Mucosa of descending colon (tissue), 3 donors: ENCODE results near the gene ITFG1. TPM values are rescaled to one million over a fixed set of nuclear protein-coding genes. Genes with fewer than 3 reads are reported as not detected.

Source experiments
- ATAC-seq: fragments of 200-7000 bp; cut with Tn5 transposase; one replicate; pipeline ENCODE4 v1.9.1; 2020; ENCODE audit warnings: mild to moderate bottlenecking, moderate library complexity
- DNase-seq, 3 donors: peaks; one replicate each; pipeline ENCODE4 v3.0.0-alpha.2; 2020
- H3K36me3 ChIP-seq: fragments of 200-600 bp; one replicate; pipeline ENCODE4 v1.8.0; 2021; ENCODE audit warnings: low read depth, mild to moderate bottlenecking
- H3K4me1 ChIP-seq: fragments of 200-600 bp; one replicate; pipeline ENCODE4 v1.8.0; 2021; ENCODE audit warnings: low read depth, mild to moderate bottlenecking
- H3K4me3 ChIP-seq: fragments of 200-600 bp; one replicate; pipeline ENCODE4 v1.8.0; 2021; ENCODE audit warnings: mild to moderate bottlenecking
- H3K9me3 ChIP-seq: fragments of 200-600 bp; one replicate; pipeline ENCODE4 v1.8.0; 2021; ENCODE audit warnings: mild to moderate bottlenecking
- intact Hi-C, 2 donors: fragments of 100-400 bp; cut with DNase I in 1 of 2; cut with micrococcal nuclease in 1 of 2; formaldehyde crosslinking; loops; one replicate each; pipeline versions ENCODE4 v1.11.0 to v1.11.1; 2022; cut with DNase I, micrococcal nuclease
- total RNA-seq, 3 donors: library from RNA; stranded (reverse); fragmentation: NEBNext Ultra II Directional in 2 of 3; extraction: Animal tissue kit (Norgen Biotek cat#: 25700) in 2 of 3; gene quantifications; one replicate each; pipeline versions ENCODE4 v1.2.1 to v1.2.4, GENCODE V29; 2021 to 2023
- TF ChIP-seq, protein P1 (sequence below): fragments of 200-600 bp; IDR thresholded peaks from one replicate; pipeline ENCODE4 v1.8.0; 2022; ENCODE audit warnings: antibody characterized with exemption, mild to moderate bottlenecking
- donor health status: DM: no; HTN: no; CAD: no; lungs with moderate emphysema.
- donor health status: DM: no; HTN: no; CAD: no.
- donor health status: DM: no; HTN: yes; CAD: no.

ITFG1 gene
- total RNA-seq, 3 donors from 2014 or later, result 53.7 to 82.7 (median 73.9) TPM

DNA sequence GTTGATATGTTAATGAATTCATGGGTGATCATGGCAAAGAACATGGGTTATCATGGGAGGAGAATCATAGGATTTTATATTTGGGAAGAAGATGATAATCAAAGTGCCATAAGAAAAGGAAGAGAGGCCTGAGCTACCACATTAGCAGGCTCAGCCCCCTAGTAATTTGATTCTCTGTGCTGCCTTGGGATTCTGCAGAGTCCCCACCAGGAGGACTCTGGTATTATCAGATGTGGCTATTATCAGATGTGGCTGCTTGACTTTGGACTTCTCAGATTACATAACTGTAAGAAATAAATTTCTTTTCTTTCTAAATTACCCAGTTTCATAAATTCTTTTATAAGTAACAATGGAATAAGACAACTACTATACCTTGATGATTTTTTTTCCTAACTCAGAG is 137.6 kb downstream of the ITFG1 start:
- Histone ChIP-seq H3K9me3 (no peaks in the 10 kb centered on the region), H3K4me1 (no peaks in the 10 kb centered on the region), H3K36me3 (no peaks in the 10 kb centered on the region), H3K4me3 (no peak overlapping the region)
- intact Hi-C loops, result no loop called here
- DNase-seq (no peak), ATAC-seq (no peak)
- TF ChIP-seq, protein P1, sequence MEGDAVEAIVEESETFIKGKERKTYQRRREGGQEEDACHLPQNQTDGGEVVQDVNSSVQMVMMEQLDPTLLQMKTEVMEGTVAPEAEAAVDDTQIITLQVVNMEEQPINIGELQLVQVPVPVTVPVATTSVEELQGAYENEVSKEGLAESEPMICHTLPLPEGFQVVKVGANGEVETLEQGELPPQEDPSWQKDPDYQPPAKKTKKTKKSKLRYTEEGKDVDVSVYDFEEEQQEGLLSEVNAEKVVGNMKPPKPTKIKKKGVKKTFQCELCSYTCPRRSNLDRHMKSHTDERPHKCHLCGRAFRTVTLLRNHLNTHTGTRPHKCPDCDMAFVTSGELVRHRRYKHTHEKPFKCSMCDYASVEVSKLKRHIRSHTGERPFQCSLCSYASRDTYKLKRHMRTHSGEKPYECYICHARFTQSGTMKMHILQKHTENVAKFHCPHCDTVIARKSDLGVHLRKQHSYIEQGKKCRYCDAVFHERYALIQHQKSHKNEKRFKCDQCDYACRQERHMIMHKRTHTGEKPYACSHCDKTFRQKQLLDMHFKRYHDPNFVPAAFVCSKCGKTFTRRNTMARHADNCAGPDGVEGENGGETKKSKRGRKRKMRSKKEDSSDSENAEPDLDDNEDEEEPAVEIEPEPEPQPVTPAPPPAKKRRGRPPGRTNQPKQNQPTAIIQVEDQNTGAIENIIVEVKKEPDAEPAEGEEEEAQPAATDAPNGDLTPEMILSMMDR, result no peak

DNA sequence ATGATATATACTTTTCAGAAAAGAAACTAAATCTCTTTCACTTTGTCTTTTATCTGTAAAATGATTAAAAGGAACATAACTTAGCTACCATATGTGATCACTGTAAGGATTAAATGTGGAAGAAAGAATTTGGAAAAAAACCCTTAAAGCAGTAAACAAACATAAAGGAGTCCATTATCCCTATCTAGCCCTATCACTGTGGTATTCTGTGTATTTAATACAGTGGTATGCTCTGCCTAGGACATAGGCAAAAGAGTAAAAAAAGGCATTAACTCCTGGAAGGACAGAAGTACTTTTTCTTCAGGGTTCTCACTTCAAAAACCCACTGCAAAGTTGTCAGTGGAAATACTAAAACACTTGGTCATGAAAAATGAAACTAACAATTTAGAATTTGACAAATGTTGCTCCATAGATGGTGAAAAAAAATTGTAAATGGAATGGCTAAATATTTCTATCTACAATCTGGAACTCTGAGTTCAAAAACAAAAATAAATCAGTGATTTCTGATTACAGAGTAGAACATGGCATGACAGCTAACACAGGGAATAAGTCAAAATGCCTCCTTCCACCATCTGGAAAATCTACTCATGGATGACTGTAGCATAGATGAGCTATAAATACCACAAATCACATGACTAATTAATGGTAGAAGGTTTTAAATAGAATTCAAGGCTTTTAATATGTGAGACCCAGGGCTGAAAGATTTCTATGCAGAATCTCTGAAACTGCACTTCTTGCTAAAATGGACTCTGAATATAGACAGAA is 140.1 kb downstream of the ITFG1 start:
- Histone ChIP-seq H3K36me3 (no peaks in the 10 kb centered on the region), H3K9me3 (no peaks in the 10 kb centered on the region), H3K4me3 (no peak overlapping the region), H3K4me1 (no peaks in the 10 kb centered on the region)
- intact Hi-C loops, result no loop called here
- no peak for ATAC-seq
- no peak for DNase-seq
- TF ChIP-seq, protein P1, result no peak

- H3K36me3 ChIP-seq, result no peaks in the 10 kb centered on the region
- TF ChIP-seq, protein P1, result no peak
- DNase-seq, result no peak
- intact Hi-C loops, result no loop called here
- no peaks in the 10 kb centered on the region for H3K9me3 ChIP-seq
- no peak for ATAC-seq
- H3K4me3 ChIP-seq, result no peak overlapping the region
- H3K4me1 ChIP-seq, result no peaks in the 10 kb centered on the region
Observed at GRCh38 chr16:47317465-47318240, 143.2 kb downstream of the ITFG1 start.

- Histone ChIP-seq H3K36me3 (no peaks in the 10 kb centered on the region), H3K4me3 (no peak overlapping the region), H3K9me3 (no peaks in the 10 kb centered on the region), H3K4me1 (no peaks in the 10 kb centered on the region)
- intact Hi-C loops, result no loop called here
- ATAC-seq, result no peak
- no peak for DNase-seq
- TF ChIP-seq, protein P1, result no peak
Observed at GRCh38 chr16:47316442-47317015, 144.3 kb downstream of the ITFG1 start.

GRCh38 chr16:47311738-47312505 is 148.9 kb downstream of the ITFG1 start:
- no peaks in the 10 kb centered on the region for H3K4me1 ChIP-seq
- ATAC-seq (no peak), DNase-seq (peak in 1 of 3 donors; percentile 10)
- TF ChIP-seq, protein P1, result no peak
- H3K4me3 ChIP-seq, result no peak overlapping the region
- no peaks in the 10 kb centered on the region for H3K9me3 ChIP-seq
- no peaks in the 10 kb centered on the region for H3K36me3 ChIP-seq
- intact Hi-C loops, result no loop called here
